ENCODE results near the gene STYK1.

STYK1 gene, protein sequence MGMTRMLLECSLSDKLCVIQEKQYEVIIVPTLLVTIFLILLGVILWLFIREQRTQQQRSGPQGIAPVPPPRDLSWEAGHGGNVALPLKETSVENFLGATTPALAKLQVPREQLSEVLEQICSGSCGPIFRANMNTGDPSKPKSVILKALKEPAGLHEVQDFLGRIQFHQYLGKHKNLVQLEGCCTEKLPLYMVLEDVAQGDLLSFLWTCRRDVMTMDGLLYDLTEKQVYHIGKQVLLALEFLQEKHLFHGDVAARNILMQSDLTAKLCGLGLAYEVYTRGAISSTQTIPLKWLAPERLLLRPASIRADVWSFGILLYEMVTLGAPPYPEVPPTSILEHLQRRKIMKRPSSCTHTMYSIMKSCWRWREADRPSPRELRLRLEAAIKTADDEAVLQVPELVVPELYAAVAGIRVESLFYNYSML

GRCh38 chr12:10673659-10674384 is at the start of gene STYK1:
Gene STYK1, minus strand, starts transcription at chr12:10674052. Its CDS starts 39,434 bp downstream, at chr12:10634618.
- TF ChIP-seq, protein P1, sequence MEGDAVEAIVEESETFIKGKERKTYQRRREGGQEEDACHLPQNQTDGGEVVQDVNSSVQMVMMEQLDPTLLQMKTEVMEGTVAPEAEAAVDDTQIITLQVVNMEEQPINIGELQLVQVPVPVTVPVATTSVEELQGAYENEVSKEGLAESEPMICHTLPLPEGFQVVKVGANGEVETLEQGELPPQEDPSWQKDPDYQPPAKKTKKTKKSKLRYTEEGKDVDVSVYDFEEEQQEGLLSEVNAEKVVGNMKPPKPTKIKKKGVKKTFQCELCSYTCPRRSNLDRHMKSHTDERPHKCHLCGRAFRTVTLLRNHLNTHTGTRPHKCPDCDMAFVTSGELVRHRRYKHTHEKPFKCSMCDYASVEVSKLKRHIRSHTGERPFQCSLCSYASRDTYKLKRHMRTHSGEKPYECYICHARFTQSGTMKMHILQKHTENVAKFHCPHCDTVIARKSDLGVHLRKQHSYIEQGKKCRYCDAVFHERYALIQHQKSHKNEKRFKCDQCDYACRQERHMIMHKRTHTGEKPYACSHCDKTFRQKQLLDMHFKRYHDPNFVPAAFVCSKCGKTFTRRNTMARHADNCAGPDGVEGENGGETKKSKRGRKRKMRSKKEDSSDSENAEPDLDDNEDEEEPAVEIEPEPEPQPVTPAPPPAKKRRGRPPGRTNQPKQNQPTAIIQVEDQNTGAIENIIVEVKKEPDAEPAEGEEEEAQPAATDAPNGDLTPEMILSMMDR (conservative IDR thresholded peaks at IDR 0.05; ENCODE audit: low read depth, low read length) = peak; percentile 96
- peak within 1 kb of the TSS; percentile 59 for H3K4me3 ChIP-seq (ENCODE audit: low read depth, low read length)
- DNase-seq (ENCODE audit: low read depth) = peak; percentile 44

DNA sequence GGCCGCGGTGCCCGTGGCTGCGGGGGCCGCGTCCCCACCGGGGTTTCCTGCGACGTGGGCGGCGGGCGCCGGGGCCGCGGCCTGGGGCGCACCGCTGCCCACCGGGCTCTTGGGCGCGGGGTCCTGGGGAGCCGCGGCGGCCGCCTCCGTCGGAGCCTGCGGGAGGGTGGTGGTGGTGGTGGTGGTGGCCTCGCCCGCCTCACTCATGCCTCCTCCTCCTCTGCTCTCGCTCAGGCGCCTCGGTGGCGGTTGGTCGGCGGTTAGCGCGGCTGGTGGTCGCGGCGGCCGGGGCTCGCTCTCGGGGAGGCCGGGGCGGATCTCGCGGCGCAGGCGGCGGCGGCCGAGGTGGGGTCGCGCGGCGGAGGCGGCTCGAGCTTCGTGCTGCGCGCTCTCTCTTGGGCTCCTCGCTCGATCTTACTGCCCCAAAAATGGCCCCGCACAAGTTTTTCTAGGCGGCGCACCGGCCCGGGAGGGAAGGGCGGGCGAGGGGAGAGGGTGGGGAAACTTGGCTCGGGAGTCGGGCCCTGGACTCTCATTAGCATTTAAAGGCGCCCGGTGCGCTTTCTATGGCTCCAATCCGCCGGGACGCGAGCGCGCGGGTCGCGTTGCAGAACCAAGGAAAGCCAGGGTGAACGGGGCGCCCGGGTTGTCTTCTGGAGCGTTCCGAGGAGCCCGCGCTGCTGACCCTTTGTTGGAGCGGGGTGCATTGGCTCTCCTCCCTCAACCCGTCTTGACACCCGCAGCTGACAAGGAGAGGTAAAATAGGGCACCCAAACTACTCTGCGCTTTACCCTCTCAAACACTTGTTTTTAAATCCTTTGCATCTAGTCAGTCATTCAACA is 49.3 kb upstream of the STYK1 start, which contains the start of gene YBX3:
Gene YBX3, minus strand, starts transcription at position 419 of the 842 bp plus-strand sequence. Its CDS starts 212 bp downstream, at position 207.
- TF ChIP-seq, protein P1 (conservative IDR thresholded peaks at IDR 0.05; ENCODE audit: low read depth, low read length) = peak; percentile 13
- DNase-seq (ENCODE audit: low read depth) = peak; percentile 83
- peak within 1 kb of the TSS; percentile 89 for H3K4me3 ChIP-seq (ENCODE audit: low read depth, low read length)

DNA sequence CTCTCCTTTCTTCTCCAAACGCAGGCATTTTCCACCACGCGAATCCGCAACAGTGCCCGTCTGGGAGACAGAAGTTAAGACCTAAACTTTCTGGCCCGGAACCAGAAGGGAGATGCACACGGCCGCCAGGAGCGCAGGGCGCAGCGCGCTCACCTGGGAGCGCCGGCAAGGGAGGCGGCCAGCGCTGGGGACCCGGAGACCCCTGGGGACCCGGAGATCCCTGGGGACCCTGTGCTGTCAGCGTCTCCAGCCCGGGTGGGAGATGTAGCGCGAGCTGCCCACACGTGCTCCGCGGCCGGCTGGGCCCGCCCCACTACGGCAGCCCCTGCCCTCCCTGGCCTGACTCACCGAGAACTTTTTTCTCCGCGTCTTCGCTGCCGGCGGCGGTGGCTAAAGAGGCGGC is 48.7 kb upstream of the STYK1 start:
- DNase-seq (ENCODE audit: low read depth) = peak; percentile 65
- peak overlapping the region; percentile 89 for H3K4me3 ChIP-seq (ENCODE audit: low read depth, low read length)
- TF ChIP-seq, protein P1 (conservative IDR thresholded peaks at IDR 0.05; ENCODE audit: low read depth, low read length) = peak; percentile 11

GRCh38 chr12:10721651-10722501 is 48.0 kb upstream of the STYK1 start:
- peak; percentile 98 for DNase-seq (ENCODE audit: low read depth)
- TF ChIP-seq, protein P1 (conservative IDR thresholded peaks at IDR 0.05; ENCODE audit: low read depth, low read length) = no peak
- H3K4me3 ChIP-seq (ENCODE audit: low read depth, low read length) = peak overlapping the region; percentile 89

DNA sequence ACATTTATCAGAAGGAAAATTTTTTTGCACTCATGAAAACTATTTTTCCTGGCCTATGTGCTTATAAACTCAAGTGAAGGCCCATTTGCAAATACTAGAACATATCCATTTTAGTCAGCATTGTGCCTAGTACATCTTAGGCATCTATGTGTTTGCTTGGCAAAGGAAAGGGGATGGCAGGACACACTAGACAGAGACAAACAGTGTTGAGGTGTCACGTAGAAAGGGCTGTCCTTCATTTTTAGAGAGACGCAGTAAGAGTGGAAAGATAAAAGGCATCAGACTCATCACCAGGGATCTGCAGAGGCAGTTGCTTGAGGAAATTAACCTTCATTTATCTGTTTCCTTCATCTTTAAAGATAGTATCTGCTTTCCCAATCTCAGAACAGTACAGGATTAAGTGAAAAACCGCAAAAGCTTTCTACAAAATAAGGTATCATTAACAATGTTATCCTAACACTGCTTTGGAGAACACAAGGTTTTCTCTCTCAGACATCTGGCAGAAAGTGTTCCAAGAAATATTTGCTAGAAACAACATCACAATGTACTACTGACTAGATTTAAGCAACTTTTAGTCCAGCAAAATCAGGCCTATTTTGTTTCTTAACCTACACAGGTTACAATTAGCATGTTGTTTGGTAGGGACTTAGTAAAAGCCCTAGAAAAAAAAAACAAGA is 47.3 kb upstream of the STYK1 start:
- TF ChIP-seq, protein P1 (conservative IDR thresholded peaks at IDR 0.05; ENCODE audit: low read depth, low read length) = no peak
- peak overlapping the region; percentile 89 for H3K4me3 ChIP-seq (ENCODE audit: low read depth, low read length)
- no peak for DNase-seq (ENCODE audit: low read depth)

Data from choroid plexus epithelial cell (primary cell).